ENCODE data around the gene RNF13.
"Not testable (repeated sequence)": the region's sequence is repeated elsewhere in the genome, so short reads cannot be mapped to it uniquely, and the experiment has no call there.

The RNF13 gene

DNA sequence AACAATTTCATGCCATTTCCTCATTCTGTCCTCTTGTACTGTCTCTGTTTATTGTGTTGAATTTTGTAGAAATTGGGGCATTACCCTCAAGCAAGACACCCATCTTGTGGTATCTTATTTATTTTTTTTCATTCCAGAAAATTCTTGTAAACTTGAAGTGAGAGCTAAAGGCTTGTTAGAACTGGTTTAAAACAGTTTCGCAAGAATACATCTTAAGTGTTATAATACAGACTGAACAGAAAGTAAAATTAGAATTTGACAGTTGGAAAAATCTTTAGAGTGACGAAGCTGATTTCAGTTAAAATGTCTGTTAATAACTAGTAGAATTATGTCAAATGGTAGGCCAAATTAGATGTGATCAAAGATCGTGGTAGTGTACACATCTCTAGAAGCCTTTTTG lies 26.9 kb downstream of the RNF13 start:
- peak; percentile 2 for DNase-seq (ENCODE audit: low read depth)

- DNase-seq (ENCODE audit: low read depth) = no peak
Measured at GRCh38 chr3:149843502-149843901, 30.5 kb downstream of the RNF13 start.

DNA sequence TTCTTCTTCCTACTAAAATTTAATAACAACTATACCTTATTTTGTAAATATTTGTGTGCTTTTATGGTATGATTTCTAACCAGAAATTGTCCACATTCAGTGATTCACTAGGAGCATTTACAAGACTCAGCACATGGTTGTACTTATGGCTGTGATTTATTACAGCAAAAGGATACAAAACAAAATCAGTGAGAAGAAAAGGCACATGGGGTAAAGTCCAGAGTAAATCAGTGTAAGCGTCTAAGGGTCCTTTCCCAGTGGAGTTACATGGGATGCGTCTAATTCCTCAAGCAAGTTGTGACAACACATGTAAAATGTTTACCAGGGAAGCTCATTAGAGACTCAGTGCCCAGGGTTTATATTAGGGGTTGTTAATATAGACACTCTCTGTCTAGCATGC lies 31.1 kb downstream of the RNF13 start:
- no peak for DNase-seq (ENCODE audit: low read depth)

- no peak for DNase-seq (ENCODE audit: low read depth)
Measured at GRCh38 chr3:149845570-149846244, 32.7 kb downstream of the RNF13 start.

GRCh38 chr3:149848238-149848637 lies 35.2 kb downstream of the RNF13 start:
- DNase-seq (ENCODE audit: low read depth) = no peak

DNA sequence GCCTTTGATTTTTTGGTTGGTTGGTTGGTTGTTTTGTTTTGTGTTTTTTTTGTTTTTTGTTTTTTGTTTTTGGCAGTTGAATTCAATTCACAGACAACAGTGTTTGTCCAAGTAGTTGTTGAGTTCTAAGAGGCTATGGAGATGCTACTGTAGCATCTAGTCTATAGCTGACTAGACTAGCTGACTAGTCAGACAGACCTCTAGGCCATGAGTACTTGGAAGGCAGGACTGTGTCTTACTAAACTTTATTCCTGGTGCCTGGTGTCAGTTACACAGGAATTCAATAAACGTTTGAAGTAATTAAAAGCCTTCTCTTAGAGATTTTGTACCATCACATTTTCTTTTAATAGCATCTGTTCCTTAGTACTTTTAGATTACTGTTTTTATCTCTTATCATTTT lies 35.7 kb downstream of the RNF13 start:
- DNase-seq (ENCODE audit: low read depth) = no peak

- no peak for DNase-seq (ENCODE audit: low read depth)
Measured at GRCh38 chr3:149850787-149851584, 38.0 kb downstream of the RNF13 start.

- no peak for DNase-seq (ENCODE audit: low read depth)
Measured at GRCh38 chr3:149858911-149859310, 45.9 kb downstream of the RNF13 start.

- no peak for DNase-seq (ENCODE audit: low read depth)
Measured at GRCh38 chr3:149860881-149861280, 47.9 kb downstream of the RNF13 start.

DNA sequence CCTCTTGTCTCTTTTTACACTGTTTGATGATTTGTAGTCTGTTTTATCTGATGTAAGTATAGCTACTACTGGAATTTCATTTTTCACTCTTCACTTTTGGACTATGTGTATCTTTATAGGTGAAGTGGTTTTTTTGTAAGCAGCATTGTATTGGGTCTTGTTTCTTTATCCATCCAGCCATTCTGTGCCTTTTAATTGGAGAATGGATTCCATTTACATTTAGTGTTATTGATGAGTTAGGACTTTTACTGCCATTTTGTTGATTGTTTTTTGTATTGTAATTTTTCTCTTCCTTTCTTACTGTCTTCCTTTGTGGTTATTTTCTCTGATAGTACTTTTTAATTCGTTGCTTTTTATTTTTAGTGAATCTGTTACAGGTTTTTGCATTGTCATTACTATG lies 54.5 kb downstream of the RNF13 start:
- DNase-seq (ENCODE audit: low read depth) = no peak

GRCh38 chr3:149871855-149872254 lies 58.8 kb downstream of the RNF13 start:
- no peak for DNase-seq (ENCODE audit: low read depth)

- no peak for DNase-seq (ENCODE audit: low read depth)
Measured at GRCh38 chr3:149872589-149872988, 59.6 kb downstream of the RNF13 start.

DNA sequence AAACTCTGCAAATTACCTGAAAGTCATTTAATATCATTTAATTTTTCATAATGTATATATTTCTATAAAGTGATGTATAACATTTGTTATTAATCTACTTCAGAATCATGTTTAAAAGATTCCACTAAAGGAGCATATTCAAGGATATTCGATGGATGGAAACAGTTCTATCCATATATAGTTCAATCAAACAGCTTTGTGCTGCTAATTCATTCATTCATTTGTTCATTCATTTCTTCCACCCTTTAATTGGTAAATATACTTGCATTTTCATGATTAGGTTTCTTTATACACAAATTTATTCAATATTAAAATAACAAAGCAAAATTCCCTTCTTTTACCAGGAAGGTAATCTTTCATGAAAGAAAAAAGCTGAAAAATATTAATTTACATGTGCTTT lies 64.7 kb downstream of the RNF13 start:
- DNase-seq (ENCODE audit: low read depth) = no peak

GRCh38 chr3:149879872-149880271 lies 66.9 kb downstream of the RNF13 start:
- DNase-seq (ENCODE audit: low read depth) = peak; percentile 63

GRCh38 chr3:149881879-149882278 lies 68.9 kb downstream of the RNF13 start:
- DNase-seq (ENCODE audit: low read depth) = no peak

DNA sequence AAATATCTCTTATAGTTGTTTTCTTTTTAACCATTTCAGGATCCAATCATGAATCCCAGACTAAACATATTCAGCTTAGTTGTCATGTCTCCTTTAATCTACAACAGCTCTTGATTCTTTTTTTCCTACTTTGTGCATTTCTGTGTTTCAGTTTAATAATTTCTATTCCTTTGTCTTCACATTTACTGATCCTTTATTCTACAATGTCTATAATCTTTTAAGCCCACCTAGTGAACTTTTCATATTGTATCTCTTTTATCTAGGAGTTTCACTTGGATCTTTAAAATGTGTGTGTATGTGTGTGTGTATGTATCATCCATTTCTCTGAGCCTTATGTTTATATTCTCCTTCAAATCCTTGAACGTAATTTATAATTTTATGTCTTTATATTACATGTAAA lies 70.1 kb downstream of the RNF13 start:
- DNase-seq (ENCODE audit: low read depth) = no peak

GRCh38 chr3:149883860-149884259 lies 70.8 kb downstream of the RNF13 start:
- not testable (repeated sequence) for DNase-seq (ENCODE audit: low read depth)

DNA sequence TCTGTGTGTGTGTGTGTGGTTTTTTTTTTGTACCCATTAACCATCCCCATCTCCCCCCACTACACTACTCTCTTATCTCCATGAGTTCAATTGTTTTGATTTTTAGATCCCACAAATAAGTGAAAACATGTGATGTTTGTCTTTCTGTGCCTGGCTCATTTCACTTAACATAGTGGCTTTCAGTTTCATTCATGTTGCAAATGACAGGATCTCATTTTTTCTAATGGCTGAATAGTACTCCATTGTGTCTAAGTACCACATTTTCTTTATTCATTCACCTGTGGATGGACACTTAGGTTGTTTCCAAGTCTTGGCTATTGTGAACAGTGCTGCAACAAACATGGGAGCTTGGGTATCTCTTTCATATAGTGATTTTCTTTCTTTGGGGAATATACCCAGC lies 71.8 kb downstream of the RNF13 start:
- not testable (repeated sequence) for DNase-seq (ENCODE audit: low read depth)

DNA sequence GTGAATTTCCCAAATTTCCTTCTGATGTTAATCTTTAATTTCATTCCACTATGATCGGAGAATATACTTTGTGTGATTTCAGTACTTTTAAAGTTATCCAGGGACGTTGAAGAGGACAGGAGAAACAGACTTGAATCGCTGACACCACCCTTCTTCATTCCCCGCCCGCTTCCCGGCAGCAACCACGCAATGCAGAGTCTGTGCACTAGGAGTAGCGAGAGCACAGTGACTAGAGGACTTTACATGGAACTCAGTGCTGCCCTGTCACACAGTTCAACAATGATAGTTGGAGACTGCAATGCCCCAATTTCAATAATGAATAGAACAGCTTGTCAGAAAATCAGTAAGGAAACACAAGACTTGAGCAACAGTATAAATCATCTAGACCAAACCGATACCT lies 73.9 kb downstream of the RNF13 start:
- DNase-seq (ENCODE audit: low read depth) = no peak

DNA sequence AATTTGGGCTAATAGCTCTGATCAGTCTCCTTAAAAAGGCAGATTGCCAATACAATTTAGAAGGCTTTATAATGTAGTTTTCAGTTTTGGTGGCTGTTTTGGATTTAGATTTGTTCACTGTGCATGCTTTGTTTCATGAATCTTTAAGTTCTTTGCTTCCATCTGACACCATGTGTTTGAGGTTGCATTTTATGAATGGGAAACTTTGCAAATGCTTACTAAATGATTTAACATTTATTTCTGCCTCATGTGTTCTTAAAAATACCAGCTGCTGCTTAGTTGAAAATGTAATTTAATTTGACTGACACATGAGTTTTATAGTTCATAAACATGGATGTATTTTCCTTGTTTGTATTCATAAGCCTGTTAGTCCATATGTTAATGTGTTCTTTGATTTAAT lies 78.6 kb downstream of the RNF13 start:
- DNase-seq (ENCODE audit: low read depth) = no peak

DNA sequence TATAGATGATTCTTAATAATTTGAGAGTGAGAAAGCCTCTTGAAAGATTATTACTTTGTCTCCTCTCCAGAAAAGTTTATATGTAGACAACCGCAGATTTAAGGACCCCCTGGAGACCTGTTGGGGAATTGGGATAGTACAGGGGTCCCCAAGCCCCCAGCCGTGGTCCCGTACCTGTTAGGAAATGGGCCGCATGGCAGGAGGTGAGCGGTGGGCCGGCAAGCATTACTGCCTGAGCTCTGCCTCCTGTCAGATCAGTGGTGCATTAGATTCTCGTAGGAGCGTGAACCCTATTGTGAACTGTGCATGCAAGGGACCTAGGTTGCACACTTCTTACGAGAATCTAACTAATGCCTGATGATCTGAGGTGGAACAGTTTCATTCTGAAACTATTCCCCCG lies 79.4 kb downstream of the RNF13 start:
- no peak for DNase-seq (ENCODE audit: low read depth)

GRCh38 chr3:149894205-149894604 lies 81.2 kb downstream of the RNF13 start:
- DNase-seq (ENCODE audit: low read depth) = no peak

GRCh38 chr3:149895339-149895738 lies 82.3 kb downstream of the RNF13 start:
- no peak for DNase-seq (ENCODE audit: low read depth)

- DNase-seq (ENCODE audit: low read depth) = no peak
Measured at GRCh38 chr3:149895769-149896168, 82.8 kb downstream of the RNF13 start.

Measured in fibroblast of gingiva (primary cell).